Small intestine (tissue), 7 donors: ENCODE measurements around the gene ACSF3. TPM values are rescaled to one million over a fixed set of nuclear protein-coding genes. Genes with fewer than 3 reads are reported as not detected.
A peak's percentile ranks its signal among the peaks of the same experiment; 100 is the strongest.

Experiments used
- DNase-seq, 2 donors: peaks; one replicate each; pipeline versions ENCODE4 v3.0.0 to v3.0.0-alpha.2; 2013
- FAIRE-seq: peaks from 2 replicates; lab custom pipeline; 2012; peaks lifted over from hg19 to GRCh38; lab: Jason Lieb, UNC
- H3K27ac ChIP-seq, 3 donors: one replicate each; pipeline ENCODE4 v1.5.1; 2013; ENCODE audit warnings: low read length in 2 of 3, mild to moderate bottlenecking in 2 of 3, control low read depth in 1 of 3, inconsistent platforms in 1 of 3, low read depth in 1 of 3, moderate library complexity in 1 of 3
- H3K27me3 ChIP-seq, 3 donors: one replicate each; pipeline ENCODE4 v1.6.1; 2013; ENCODE audit warnings: low read length in 3 of 3, inconsistent platforms in 1 of 3; ENCODE audit not compliant: control insufficient read depth in 3 of 3, insufficient read depth in 3 of 3
- H3K36me3 ChIP-seq, 3 donors: one replicate each; pipeline ENCODE4 v1.6.1; 2013; ENCODE audit warnings: low read length in 3 of 3, inconsistent platforms in 1 of 3, low read depth in 1 of 3, mild to moderate bottlenecking in 1 of 3, moderate library complexity in 1 of 3; ENCODE audit not compliant: control insufficient read depth in 3 of 3, insufficient read depth in 2 of 3
- H3K4me1 ChIP-seq, 3 donors: one replicate each; pipeline ENCODE4 v1.6.1; 2013; ENCODE audit warnings: low read length in 2 of 3, inconsistent platforms in 1 of 3, low read depth in 1 of 3, mild to moderate bottlenecking in 1 of 3, moderate library complexity in 1 of 3; ENCODE audit not compliant: control insufficient read depth in 3 of 3, insufficient read depth in 2 of 3
- H3K4me3 ChIP-seq, 3 donors: one replicate each; pipeline ENCODE4 v1.5.1; 2013; ENCODE audit warnings: low read length in 3 of 3, control low read depth in 1 of 3, inconsistent platforms in 1 of 3, low read depth in 1 of 3, mild to moderate bottlenecking in 1 of 3, moderate library complexity in 1 of 3
- H3K9me3 ChIP-seq, 2 donors: one replicate each; pipeline ENCODE4 v1.6.1; 2013; ENCODE audit warnings: low read depth in 1 of 2, low read length in 1 of 2; ENCODE audit not compliant: control insufficient read depth in 2 of 2, insufficient read depth in 1 of 2
- WGBS, 3 donors: extraction: QIAGEN DNeasy Blood & Tissue Kit; methylation state at CpG; one replicate each; pipeline ENCODE4 v1.1.7; 2013; 5-methylcytosine and 5-hydroxymethylcytosine counted together
- polyA plus RNA-seq, 4 donors: library from polyadenylated mRNA; stranded (reverse) in 3 of 4; unstranded in 1 of 4; fragments of 200-250 nt in 3 of 4; fragments of 120-200 nt in 1 of 4; gene quantifications; one replicate each; pipeline versions ENCODE4 v1.2.1 to v1.2.3, GENCODE V29; 2013
- donor health status: healthy with polysubstance abuse.
- donor health status: control.
- donor health status: control.
- donor health status: Bipolar disorder and iron deficiency.
- donor health status: healthy.

Gene ACSF3
- polyA plus RNA-seq, 4 donors, result 35.3 to 93.7 (median 58.7) TPM

GRCh38 chr16:89108416-89108815 lies 14.8 kb downstream of the ACSF3 start:
- H3K27me3 ChIP-seq, result no peaks in the 10 kb centered on the region
- DNase-seq, result no peak

GRCh38 chr16:89110641-89111040 lies 17.0 kb downstream of the ACSF3 start:
- WGBS, 3 donors, result 94 to 96% (median 95%) methylated on average over 14 of the region's 14 CpGs
- no peaks in the 10 kb centered on the region for H3K4me1 ChIP-seq
- DNase-seq (no peak), FAIRE-seq (no peak)
- no peak overlapping the region for H3K4me3 ChIP-seq
- no peaks in the 10 kb centered on the region for H3K9me3 ChIP-seq
- H3K36me3 ChIP-seq, result peaks cover 4 to 69% (median 5%) of the 10 kb centered on the region in 3 donors
- H3K27me3 ChIP-seq, result no peaks in the 10 kb centered on the region
- no peak overlapping the region for H3K27ac ChIP-seq

More at GRCh38 chr16:89108416-89108815, 14.8 kb downstream of the ACSF3 start:
- Histone ChIP-seq H3K4me3 (no peak overlapping the region), H3K9me3 (no peaks in the 10 kb centered on the region), H3K36me3 (peaks cover 7 to 69% (median 9%) of the 10 kb centered on the region in 3 donors), H3K4me1 (peaks cover 0 to 6% (median 5%) of the 10 kb centered on the region in 3 donors), H3K27ac (no peak overlapping the region)
- no peak for FAIRE-seq
- WGBS, 3 donors, result 47 to 83% (median 65%) methylated on average over 5 of the region's 5 CpGs

GRCh38 chr16:89111263-89111662 lies 17.6 kb downstream of the ACSF3 start:
- Histone ChIP-seq H3K36me3 (peaks cover 2 to 68% (median 4%) of the 10 kb centered on the region in 3 donors), H3K4me3 (no peak overlapping the region)

GRCh38 chr16:89112377-89113151 lies 18.9 kb downstream of the ACSF3 start:
- H3K4me1 ChIP-seq, result no peaks in the 10 kb centered on the region
- H3K9me3 ChIP-seq, result no peaks in the 10 kb centered on the region
- no peak overlapping the region for H3K4me3 ChIP-seq
- no peaks in the 10 kb centered on the region for H3K27me3 ChIP-seq
- H3K36me3 ChIP-seq, result peaks cover 2 to 69% (median 9%) of the 10 kb centered on the region in 3 donors
- 84 to 87% (median 85%) methylated on average over 26 of the region's 26 CpGs for WGBS, 3 donors
- H3K27ac ChIP-seq, result no peak overlapping the region
- FAIRE-seq (no peak), DNase-seq (no peak)

More at GRCh38 chr16:89111263-89111662, 17.6 kb downstream of the ACSF3 start:
- Histone ChIP-seq H3K9me3 (no peaks in the 10 kb centered on the region), H3K27me3 (no peaks in the 10 kb centered on the region), H3K27ac (no peak overlapping the region), H3K4me1 (no peaks in the 10 kb centered on the region)
- FAIRE-seq (no peak), DNase-seq (no peak)
- 95 to 96% (median 96%) methylated on average over 22 of the region's 22 CpGs for WGBS, 3 donors

- Histone ChIP-seq H3K36me3 (peaks cover 7 to 73% (median 14%) of the 10 kb centered on the region in 3 donors), H3K27ac (no peak overlapping the region), H3K4me1 (no peaks in the 10 kb centered on the region), H3K9me3 (no peaks in the 10 kb centered on the region), H3K4me3 (no peak overlapping the region), H3K27me3 (no peaks in the 10 kb centered on the region)
- 93 to 95% (median 95%) methylated on average over 12 of the region's 12 CpGs for WGBS, 3 donors
- FAIRE-seq (no peak), DNase-seq (no peak)
Measured at GRCh38 chr16:89113152-89113547, 19.5 kb downstream of the ACSF3 start.

GRCh38 chr16:89113661-89114060 lies 20.0 kb downstream of the ACSF3 start:
- DNase-seq, result no peak
- Histone ChIP-seq H3K9me3 (no peaks in the 10 kb centered on the region), H3K27me3 (no peaks in the 10 kb centered on the region), H3K4me1 (no peaks in the 10 kb centered on the region), H3K27ac (no peak overlapping the region), H3K36me3 (peaks cover 9 to 76% (median 14%) of the 10 kb centered on the region in 3 donors), H3K4me3 (no peak overlapping the region)
- WGBS, 3 donors, result 91 to 97% (median 93%) methylated on average over 27 of the region's 27 CpGs
- no peak for FAIRE-seq

- no peak for DNase-seq
- WGBS, 3 donors, result 84 to 89% (median 86%) methylated on average over 30 to 33 of the region's 33 CpGs
- FAIRE-seq, result no peak
- H3K9me3 ChIP-seq, result no peaks in the 10 kb centered on the region
- peaks cover 9 to 81% (median 14%) of the 10 kb centered on the region in 3 donors for H3K36me3 ChIP-seq
- H3K27me3 ChIP-seq, result no peaks in the 10 kb centered on the region
- H3K27ac ChIP-seq, result peak overlapping the region in 1 of 3 donors; percentile 76
- no peak overlapping the region for H3K4me3 ChIP-seq
- H3K4me1 ChIP-seq, result no peaks in the 10 kb centered on the region
Measured at GRCh38 chr16:89114159-89114981, 20.7 kb downstream of the ACSF3 start.

GRCh38 chr16:89115216-89115861 lies 21.7 kb downstream of the ACSF3 start:
- peak overlapping the region in 1 of 3 donors; percentile 76 for H3K27ac ChIP-seq
- 64 to 80% (median 67%) methylated on average over 25 of the region's 25 CpGs for WGBS, 3 donors
- DNase-seq (peak; percentile 14 to 60), FAIRE-seq (no peak)
- H3K9me3 ChIP-seq, result no peaks in the 10 kb centered on the region
- no peaks in the 10 kb centered on the region for H3K27me3 ChIP-seq
- H3K36me3 ChIP-seq, result peaks cover 9 to 87% (median 16%) of the 10 kb centered on the region in 3 donors
- H3K4me3 ChIP-seq, result no peak overlapping the region
- H3K4me1 ChIP-seq, result no peaks in the 10 kb centered on the region
